ENCODE data around the gene SLC2A3. TPM values are rescaled to one million over a fixed set of nuclear protein-coding genes. Genes with fewer than 3 reads are reported as not detected.
"Not testable (repeated sequence)": the region's sequence is repeated elsewhere in the genome, so short reads cannot be mapped to it uniquely, and the experiment has no call there.

SLC2A3 gene
- 156 TPM for total RNA-seq

- DNase-seq = peak; percentile 93
These were observed at the start of gene SLC2A3 for GRCh38 chr12:7935590-7936581. Gene SLC2A3, minus strand, starts transcription at chr12:7936187. Its CDS starts 153 bp downstream, at chr12:7936034.

GRCh38 chr12:7984900-7985299 lies 48.9 kb upstream of the SLC2A3 start:
- no peak for DNase-seq

- DNase-seq = not testable (repeated sequence)
These were observed 47.5 kb upstream of the SLC2A3 start for GRCh38 chr12:7983460-7983859.

GRCh38 chr12:7983019-7983418 lies 47.0 kb upstream of the SLC2A3 start:
- DNase-seq = not testable (repeated sequence)

- DNase-seq = not testable (repeated sequence)
These were observed 46.3 kb upstream of the SLC2A3 start for GRCh38 chr12:7982332-7982735.

- no peak for DNase-seq
These were observed 45.5 kb upstream of the SLC2A3 start for GRCh38 chr12:7981446-7981845.

- DNase-seq = not testable (repeated sequence)
These were observed 41.6 kb upstream of the SLC2A3 start for GRCh38 chr12:7977351-7978124.

GRCh38 chr12:7973457-7973825 lies 37.5 kb upstream of the SLC2A3 start:
- no peak for DNase-seq

- DNase-seq = no peak
These were observed 36.9 kb upstream of the SLC2A3 start for GRCh38 chr12:7972734-7973456.

- DNase-seq = not testable (repeated sequence)
These were observed 36.3 kb upstream of the SLC2A3 start for GRCh38 chr12:7972269-7972668.

- not testable (repeated sequence) for DNase-seq
These were observed 35.8 kb upstream of the SLC2A3 start for GRCh38 chr12:7971765-7972164.

GRCh38 chr12:7970475-7971252 lies 34.7 kb upstream of the SLC2A3 start:
- peak; percentile 91 for DNase-seq

GRCh38 chr12:7966563-7966962 lies 30.6 kb upstream of the SLC2A3 start:
- no peak for DNase-seq

GRCh38 chr12:7964669-7965068 lies 28.7 kb upstream of the SLC2A3 start:
- DNase-seq = not testable (repeated sequence)

- no peak for DNase-seq
These were observed 25.6 kb upstream of the SLC2A3 start for GRCh38 chr12:7961395-7962178.

- DNase-seq = no peak
These were observed 23.7 kb upstream of the SLC2A3 start for GRCh38 chr12:7959701-7960121.

- no peak for DNase-seq
These were observed 23.3 kb upstream of the SLC2A3 start for GRCh38 chr12:7959278-7959677.

GRCh38 chr12:7954877-7955276 lies 18.9 kb upstream of the SLC2A3 start:
- not testable (repeated sequence) for DNase-seq

- not testable (repeated sequence) for DNase-seq
These were observed 18.4 kb upstream of the SLC2A3 start for GRCh38 chr12:7954418-7954817.

GRCh38 chr12:7953912-7954311 lies 17.9 kb upstream of the SLC2A3 start:
- not testable (repeated sequence) for DNase-seq

- DNase-seq = no peak
These were observed 15.7 kb upstream of the SLC2A3 start for GRCh38 chr12:7951671-7952070.

Data from skin of body (tissue), 2 donors.